ENCODE results near the gene CEBPG. TPM values are rescaled to one million over a fixed set of nuclear protein-coding genes. Genes with fewer than 3 reads are reported as not detected.

The CEBPG gene
- total RNA-seq, 2 donors from 2014 or later: 50.8 to 52.1 TPM

- no peaks in the 10 kb centered on the region for H3K9me3 Mint-ChIP-seq
- H3K27me3 Mint-ChIP-seq (ENCODE audit: low read depth): no peaks in the 10 kb centered on the region
- DNase-seq (no peak), ATAC-seq (replicated peaks in 1 of 2) (no peak)
- H3K4me1 Mint-ChIP-seq (ENCODE audit: low read depth): no peaks in the 10 kb centered on the region
- no peak overlapping the region for H3K4me3 Mint-ChIP-seq
- H3K27ac Mint-ChIP-seq: no peak overlapping the region
- no peaks in the 10 kb centered on the region for H3K36me3 Mint-ChIP-seq (ENCODE audit: insufficient read depth in 2 of 2)
These were observed 23.4 kb downstream of the CEBPG start for GRCh38 chr19:33396701-33397535.

GRCh38 chr19:33397536-33398360 is 24.2 kb downstream of the CEBPG start:
- no peaks in the 10 kb centered on the region for H3K27me3 Mint-ChIP-seq (ENCODE audit: low read depth)
- no peaks in the 10 kb centered on the region for H3K9me3 Mint-ChIP-seq
- H3K4me1 Mint-ChIP-seq (ENCODE audit: low read depth): no peaks in the 10 kb centered on the region
- H3K36me3 Mint-ChIP-seq (ENCODE audit: insufficient read depth in 2 of 2): no peaks in the 10 kb centered on the region
- no peak overlapping the region for H3K27ac Mint-ChIP-seq
- DNase-seq (no peak), ATAC-seq (replicated peaks in 1 of 2) (no peak)
- H3K4me3 Mint-ChIP-seq: no peak overlapping the region

- Mint-ChIP-seq H3K4me3 (no peak overlapping the region), H3K4me1 (ENCODE audit: low read depth) (no peaks in the 10 kb centered on the region), H3K36me3 (ENCODE audit: insufficient read depth in 2 of 2) (no peaks in the 10 kb centered on the region), H3K27ac (no peak overlapping the region), H3K9me3 (no peaks in the 10 kb centered on the region), H3K27me3 (ENCODE audit: low read depth) (no peaks in the 10 kb centered on the region)
- ATAC-seq (replicated peaks in 1 of 2) (no peak), DNase-seq (no peak)
These were observed 25.0 kb downstream of the CEBPG start for GRCh38 chr19:33398361-33399060.

- DNase-seq (no peak), ATAC-seq (replicated peaks in 1 of 2) (no peak)
- Mint-ChIP-seq H3K9me3 (no peaks in the 10 kb centered on the region), H3K4me1 (ENCODE audit: low read depth) (no peaks in the 10 kb centered on the region), H3K27me3 (ENCODE audit: low read depth) (no peaks in the 10 kb centered on the region), H3K4me3 (no peak overlapping the region), H3K36me3 (ENCODE audit: insufficient read depth in 2 of 2) (no peaks in the 10 kb centered on the region), H3K27ac (no peak overlapping the region)
These were observed 25.7 kb downstream of the CEBPG start for GRCh38 chr19:33399081-33399744.

- Mint-ChIP-seq H3K4me1 (ENCODE audit: low read depth) (no peaks in the 10 kb centered on the region), H3K27ac (no peak overlapping the region), H3K36me3 (ENCODE audit: insufficient read depth in 2 of 2) (no peaks in the 10 kb centered on the region), H3K9me3 (no peaks in the 10 kb centered on the region), H3K4me3 (no peak overlapping the region), H3K27me3 (ENCODE audit: low read depth) (no peaks in the 10 kb centered on the region)
- no peak for ATAC-seq (replicated peaks in 1 of 2)
- DNase-seq: no peak
These were observed 26.5 kb downstream of the CEBPG start for GRCh38 chr19:33399745-33400681.

GRCh38 chr19:33400856-33401682 is 27.6 kb downstream of the CEBPG start:
- Mint-ChIP-seq H3K4me1 (ENCODE audit: low read depth) (peaks cover 3% of the 10 kb centered on the region), H3K27me3 (ENCODE audit: low read depth) (no peaks in the 10 kb centered on the region), H3K27ac (no peak overlapping the region), H3K4me3 (no peak overlapping the region), H3K9me3 (no peaks in the 10 kb centered on the region), H3K36me3 (ENCODE audit: insufficient read depth in 2 of 2) (no peaks in the 10 kb centered on the region)
- DNase-seq: no peak
- ATAC-seq (replicated peaks in 1 of 2): no peak

- no peak overlapping the region for H3K4me3 Mint-ChIP-seq
- no peak for ATAC-seq (replicated peaks in 1 of 2)
- H3K9me3 Mint-ChIP-seq: no peaks in the 10 kb centered on the region
- no peak overlapping the region for H3K27ac Mint-ChIP-seq
- no peaks in the 10 kb centered on the region for H3K36me3 Mint-ChIP-seq (ENCODE audit: insufficient read depth in 2 of 2)
- H3K4me1 Mint-ChIP-seq (ENCODE audit: low read depth): peaks cover 6% of the 10 kb centered on the region
- DNase-seq: no peak
- H3K27me3 Mint-ChIP-seq (ENCODE audit: low read depth): no peaks in the 10 kb centered on the region
These were observed 28.3 kb downstream of the CEBPG start for GRCh38 chr19:33401683-33402420.

- ATAC-seq (replicated peaks in 1 of 2) (no peak), DNase-seq (no peak)
- Mint-ChIP-seq H3K4me3 (no peak overlapping the region), H3K27me3 (ENCODE audit: low read depth) (no peaks in the 10 kb centered on the region), H3K27ac (no peak overlapping the region), H3K36me3 (ENCODE audit: insufficient read depth in 2 of 2) (no peaks in the 10 kb centered on the region), H3K9me3 (no peaks in the 10 kb centered on the region), H3K4me1 (ENCODE audit: low read depth) (peaks cover 6% of the 10 kb centered on the region)
These were observed 29.1 kb downstream of the CEBPG start for GRCh38 chr19:33402421-33403220.

- Mint-ChIP-seq H3K9me3 (no peaks in the 10 kb centered on the region), H3K27ac (no peak overlapping the region), H3K27me3 (ENCODE audit: low read depth) (no peaks in the 10 kb centered on the region), H3K4me1 (ENCODE audit: low read depth) (peaks cover 6% of the 10 kb centered on the region), H3K4me3 (no peak overlapping the region), H3K36me3 (ENCODE audit: insufficient read depth in 2 of 2) (no peaks in the 10 kb centered on the region)
- DNase-seq: no peak
- ATAC-seq (replicated peaks in 1 of 2): no peak
These were observed 29.9 kb downstream of the CEBPG start for GRCh38 chr19:33403221-33403972.

GRCh38 chr19:33403973-33404304 is 30.4 kb downstream of the CEBPG start:
- H3K27ac Mint-ChIP-seq: no peak overlapping the region
- DNase-seq (no peak), ATAC-seq (replicated peaks in 1 of 2) (no peak)
- no peaks in the 10 kb centered on the region for H3K36me3 Mint-ChIP-seq (ENCODE audit: insufficient read depth in 2 of 2)
- no peaks in the 10 kb centered on the region for H3K9me3 Mint-ChIP-seq
- peaks cover 6% of the 10 kb centered on the region for H3K4me1 Mint-ChIP-seq (ENCODE audit: low read depth)
- H3K4me3 Mint-ChIP-seq: no peak overlapping the region
- no peaks in the 10 kb centered on the region for H3K27me3 Mint-ChIP-seq (ENCODE audit: low read depth)
